Activated naive CD8-positive, alpha-beta T cell (primary cell): ENCODE measurements around the gene HS3ST3A1.
"Not testable (repeated sequence)": the region's sequence is repeated elsewhere in the genome, so short reads cannot be mapped to it uniquely, and the experiment has no call there.

Experiments used
- H3K27ac Mint-ChIP-seq: one replicate; pipeline ENCODE4 v1.8.0; 2021; ENCODE audit warnings: mixed read lengths
- H3K27me3 Mint-ChIP-seq: one replicate; pipeline ENCODE4 v1.8.0; 2021; ENCODE audit warnings: mixed read lengths
- H3K36me3 Mint-ChIP-seq: one replicate; pipeline ENCODE4 v1.8.0; 2021; ENCODE audit warnings: mixed read lengths
- H3K4me1 Mint-ChIP-seq: one replicate; pipeline ENCODE4 v1.8.0; 2021; ENCODE audit warnings: low read depth, mixed read lengths
- H3K4me3 Mint-ChIP-seq: one replicate; pipeline ENCODE4 v1.8.0; 2021; ENCODE audit warnings: mild to moderate bottlenecking, mixed read lengths
- H3K9me3 Mint-ChIP-seq: one replicate; pipeline ENCODE4 v1.8.0; 2021; ENCODE audit warnings: low read depth, mixed read lengths

HS3ST3A1 gene

GRCh38 chr17:13513039-13513405, 88.7 kb downstream of the HS3ST3A1 start:
- Mint-ChIP-seq H3K4me1 (peaks cover 13% of the 10 kb centered on the region), H3K4me3 (no peak overlapping the region), H3K9me3 (no peaks in the 10 kb centered on the region), H3K36me3 (no peaks in the 10 kb centered on the region), H3K27me3 (peaks cover 6% of the 10 kb centered on the region), H3K27ac (no peak overlapping the region)

GRCh38 chr17:13510062-13510461, 91.7 kb downstream of the HS3ST3A1 start:
- Mint-ChIP-seq H3K4me1 (peaks cover 13% of the 10 kb centered on the region), H3K9me3 (no peaks in the 10 kb centered on the region), H3K4me3 (peak overlapping the region; percentile 4), H3K36me3 (no peaks in the 10 kb centered on the region), H3K27me3 (peaks cover 10% of the 10 kb centered on the region), H3K27ac (no peak overlapping the region)

DNA sequence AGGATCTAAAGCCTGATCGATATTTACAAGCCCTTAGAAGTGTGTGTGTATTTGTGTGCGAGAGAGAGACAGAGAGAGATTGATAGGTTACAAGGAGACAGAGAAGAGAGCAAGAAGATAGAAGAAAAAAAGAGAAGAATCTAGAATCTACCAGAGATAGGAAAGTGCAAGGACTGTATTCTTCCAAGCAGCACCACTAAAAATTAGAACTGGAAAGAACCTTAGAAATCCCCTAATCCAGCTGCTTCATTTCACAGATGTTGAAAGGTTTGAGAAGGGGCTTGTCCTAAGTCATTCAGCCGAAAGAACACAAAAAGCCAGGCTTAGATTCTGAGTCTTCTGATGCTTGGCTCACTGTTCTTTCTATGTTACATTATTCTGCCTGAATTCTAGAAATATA, 92.2 kb downstream of the HS3ST3A1 start:
- H3K36me3 Mint-ChIP-seq: no peaks in the 10 kb centered on the region
- peaks cover 9% of the 10 kb centered on the region for H3K27me3 Mint-ChIP-seq
- H3K4me1 Mint-ChIP-seq: peaks cover 13% of the 10 kb centered on the region
- H3K27ac Mint-ChIP-seq: no peak overlapping the region
- no peaks in the 10 kb centered on the region for H3K9me3 Mint-ChIP-seq
- H3K4me3 Mint-ChIP-seq: no peak overlapping the region

GRCh38 chr17:13508896-13509295, 92.8 kb downstream of the HS3ST3A1 start:
- Mint-ChIP-seq H3K27me3 (peaks cover 8% of the 10 kb centered on the region), H3K4me3 (peak overlapping the region; percentile 36), H3K27ac (no peak overlapping the region), H3K36me3 (no peaks in the 10 kb centered on the region), H3K4me1 (peaks cover 13% of the 10 kb centered on the region), H3K9me3 (no peaks in the 10 kb centered on the region)

- Mint-ChIP-seq H3K4me1 (no peaks in the 10 kb centered on the region), H3K36me3 (no peaks in the 10 kb centered on the region), H3K4me3 (no peak overlapping the region), H3K27me3 (peaks cover 10% of the 10 kb centered on the region), H3K27ac (no peak overlapping the region), H3K9me3 (no peaks in the 10 kb centered on the region)
These were observed 98.2 kb downstream of the HS3ST3A1 start for GRCh38 chr17:13503526-13503925.

DNA sequence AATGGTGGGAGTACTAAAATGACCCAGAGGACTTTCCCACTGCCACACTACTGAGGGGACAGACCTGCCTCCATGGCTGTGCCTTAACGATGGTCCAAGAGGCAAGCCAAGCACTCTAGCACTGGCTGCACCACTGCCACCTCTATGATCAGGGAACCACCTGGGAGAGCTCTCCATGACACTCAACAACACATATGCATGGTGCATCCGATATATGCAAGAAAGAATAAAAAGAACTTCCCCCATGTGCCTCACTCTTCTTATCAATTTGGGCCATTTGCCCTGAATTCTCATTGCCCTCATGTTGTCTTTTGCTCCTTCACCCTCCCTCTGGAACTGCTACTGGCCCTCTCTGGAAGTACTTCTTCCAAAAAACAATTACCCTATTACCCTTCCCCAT, 99.5 kb downstream of the HS3ST3A1 start:
- H3K9me3 Mint-ChIP-seq: no peaks in the 10 kb centered on the region
- peaks cover 10% of the 10 kb centered on the region for H3K27me3 Mint-ChIP-seq
- no peak overlapping the region for H3K27ac Mint-ChIP-seq
- no peaks in the 10 kb centered on the region for H3K4me1 Mint-ChIP-seq
- no peaks in the 10 kb centered on the region for H3K36me3 Mint-ChIP-seq
- H3K4me3 Mint-ChIP-seq: no peak overlapping the region

- H3K4me1 Mint-ChIP-seq: no peaks in the 10 kb centered on the region
- H3K27ac Mint-ChIP-seq: no peak overlapping the region
- no peak overlapping the region for H3K4me3 Mint-ChIP-seq
- H3K27me3 Mint-ChIP-seq: peaks cover 9% of the 10 kb centered on the region
- H3K36me3 Mint-ChIP-seq: no peaks in the 10 kb centered on the region
- no peaks in the 10 kb centered on the region for H3K9me3 Mint-ChIP-seq
These were observed 100.8 kb downstream of the HS3ST3A1 start for GRCh38 chr17:13500947-13501346.

DNA sequence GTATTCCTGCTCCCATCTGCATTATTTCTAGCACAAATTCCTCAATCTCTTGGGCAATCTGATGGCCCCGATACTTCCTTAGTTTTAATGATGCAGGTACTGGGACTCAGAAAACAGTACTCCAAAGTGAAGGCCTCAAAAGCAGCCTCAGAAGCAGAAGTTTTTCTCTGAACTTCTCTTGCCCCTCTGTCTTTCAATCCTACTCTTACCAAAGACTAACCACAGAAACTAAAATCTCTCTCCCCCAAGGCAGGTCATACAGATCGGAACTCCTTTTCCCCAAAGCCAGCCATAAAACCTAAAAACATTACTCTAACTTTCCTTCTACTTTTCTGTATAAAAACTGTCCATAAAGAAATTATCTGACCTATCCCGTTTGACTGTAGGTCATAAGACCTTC, 103.5 kb downstream of the HS3ST3A1 start:
- H3K36me3 Mint-ChIP-seq: no peaks in the 10 kb centered on the region
- H3K27ac Mint-ChIP-seq: no peak overlapping the region
- peaks cover 8% of the 10 kb centered on the region for H3K27me3 Mint-ChIP-seq
- H3K4me1 Mint-ChIP-seq: no peaks in the 10 kb centered on the region
- no peaks in the 10 kb centered on the region for H3K9me3 Mint-ChIP-seq
- H3K4me3 Mint-ChIP-seq: no peak overlapping the region

DNA sequence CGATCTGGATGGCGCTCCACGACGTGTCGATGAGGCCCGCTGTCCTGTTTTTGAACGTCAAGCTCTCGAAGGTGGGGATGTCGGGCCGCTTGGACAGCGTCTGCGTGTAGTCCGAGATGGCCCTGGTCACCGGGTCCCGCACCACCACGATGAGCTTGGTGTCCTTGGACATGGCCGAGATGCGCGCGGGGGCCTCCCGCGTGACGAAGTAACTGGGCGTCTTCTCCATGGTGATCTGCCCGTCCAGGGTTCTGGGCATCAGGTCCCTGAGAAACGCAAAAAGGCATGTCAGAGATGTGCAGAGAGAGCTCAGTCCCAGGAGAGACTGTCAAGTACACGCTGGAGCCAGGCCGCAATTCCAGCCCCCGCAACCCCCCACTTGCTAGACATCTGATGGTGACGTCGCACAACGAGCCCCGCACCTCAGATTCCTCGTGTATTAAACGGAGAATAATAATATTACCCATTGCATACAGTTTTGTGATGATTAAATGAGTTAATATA, 105.1 kb downstream of the HS3ST3A1 start:
- H3K9me3 Mint-ChIP-seq, H3K27me3 Mint-ChIP-seq, H3K4me1 Mint-ChIP-seq, H3K27ac Mint-ChIP-seq, H3K4me3 Mint-ChIP-seq, H3K36me3 Mint-ChIP-seq: not testable (repeated sequence)

GRCh38 chr17:13495423-13495822, 106.3 kb downstream of the HS3ST3A1 start:
- Mint-ChIP-seq H3K36me3 (no peaks in the 10 kb centered on the region), H3K4me3 (no peak overlapping the region), H3K27ac (no peak overlapping the region), H3K9me3 (no peaks in the 10 kb centered on the region), H3K4me1 (no peaks in the 10 kb centered on the region), H3K27me3 (peaks cover 3% of the 10 kb centered on the region)

DNA sequence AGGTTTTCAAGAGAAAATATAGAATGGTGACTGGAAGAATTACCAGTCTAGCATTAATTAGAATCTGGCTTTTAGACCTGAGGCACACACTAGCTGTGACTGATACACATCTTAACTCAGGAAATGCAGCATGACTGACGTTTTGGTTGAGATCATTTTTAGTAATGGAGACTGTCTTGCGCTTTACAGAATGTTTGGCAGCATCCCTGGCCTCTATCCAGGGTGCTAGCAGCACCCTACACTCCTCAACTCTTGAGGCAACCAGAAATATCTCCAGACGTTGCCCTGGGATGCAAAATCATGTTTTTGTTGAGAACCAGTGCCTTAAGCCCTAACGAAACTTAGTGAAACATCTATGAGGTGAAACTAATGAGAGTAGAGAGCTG, 109.0 kb downstream of the HS3ST3A1 start:
- H3K4me1 Mint-ChIP-seq: no peaks in the 10 kb centered on the region
- no peak overlapping the region for H3K4me3 Mint-ChIP-seq
- H3K36me3 Mint-ChIP-seq: no peaks in the 10 kb centered on the region
- H3K9me3 Mint-ChIP-seq: no peaks in the 10 kb centered on the region
- H3K27ac Mint-ChIP-seq: no peak overlapping the region
- H3K27me3 Mint-ChIP-seq: peaks cover 12% of the 10 kb centered on the region

GRCh38 chr17:13491916-13492736, 109.6 kb downstream of the HS3ST3A1 start:
- no peaks in the 10 kb centered on the region for H3K9me3 Mint-ChIP-seq
- H3K4me3 Mint-ChIP-seq: no peak overlapping the region
- no peaks in the 10 kb centered on the region for H3K4me1 Mint-ChIP-seq
- H3K36me3 Mint-ChIP-seq: no peaks in the 10 kb centered on the region
- no peak overlapping the region for H3K27ac Mint-ChIP-seq
- peaks cover 12% of the 10 kb centered on the region for H3K27me3 Mint-ChIP-seq

GRCh38 chr17:13491491-13491890, 110.2 kb downstream of the HS3ST3A1 start:
- Mint-ChIP-seq H3K27me3 (peaks cover 14% of the 10 kb centered on the region), H3K4me3 (no peak overlapping the region), H3K9me3 (no peaks in the 10 kb centered on the region), H3K36me3 (no peaks in the 10 kb centered on the region), H3K27ac (no peak overlapping the region), H3K4me1 (no peaks in the 10 kb centered on the region)

DNA sequence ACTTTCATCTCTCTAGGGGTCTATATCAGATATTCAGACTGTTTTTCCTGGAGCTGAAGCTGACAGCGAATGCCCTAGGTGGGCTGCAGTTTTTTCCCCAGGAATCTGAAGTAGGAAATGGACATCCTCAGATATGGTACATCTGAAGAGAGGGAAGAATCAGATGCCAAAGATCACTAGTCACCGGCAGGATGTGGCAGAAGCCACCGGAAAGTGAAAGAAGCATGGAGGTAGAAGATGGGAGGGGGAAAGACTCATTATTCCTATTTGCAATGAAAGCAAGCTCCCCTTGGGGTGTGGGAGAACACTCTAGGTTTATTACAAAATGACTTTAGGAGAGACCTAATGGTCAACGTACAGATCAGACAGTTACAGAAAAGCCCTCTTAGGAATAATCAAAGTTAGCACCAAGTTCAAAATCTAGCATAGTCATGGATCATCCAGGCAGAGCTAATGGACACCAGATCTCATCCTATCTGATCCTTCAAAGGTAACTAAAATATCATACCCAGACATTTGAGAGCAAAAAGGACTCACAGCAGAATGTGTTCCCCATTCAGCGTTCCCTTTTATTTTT, 110.7 kb downstream of the HS3ST3A1 start:
- Mint-ChIP-seq H3K4me3 (no peak overlapping the region), H3K4me1 (no peaks in the 10 kb centered on the region), H3K27me3 (peaks cover 14% of the 10 kb centered on the region), H3K9me3 (no peaks in the 10 kb centered on the region), H3K36me3 (no peaks in the 10 kb centered on the region), H3K27ac (no peak overlapping the region)

GRCh38 chr17:13490427-13490826, 111.3 kb downstream of the HS3ST3A1 start:
- Mint-ChIP-seq H3K36me3 (no peaks in the 10 kb centered on the region), H3K9me3 (no peaks in the 10 kb centered on the region), H3K4me3 (no peak overlapping the region), H3K27me3 (peaks cover 14% of the 10 kb centered on the region), H3K27ac (no peak overlapping the region), H3K4me1 (no peaks in the 10 kb centered on the region)

- no peaks in the 10 kb centered on the region for H3K4me1 Mint-ChIP-seq
- no peaks in the 10 kb centered on the region for H3K36me3 Mint-ChIP-seq
- no peak overlapping the region for H3K4me3 Mint-ChIP-seq
- H3K27ac Mint-ChIP-seq: no peak overlapping the region
- peaks cover 18% of the 10 kb centered on the region for H3K27me3 Mint-ChIP-seq
- peaks cover 9% of the 10 kb centered on the region for H3K9me3 Mint-ChIP-seq
These were observed 116.4 kb downstream of the HS3ST3A1 start for GRCh38 chr17:13485327-13485726.
